Prostate gland (tissue), 2 donors: ENCODE data around the gene NCAN. TPM values are rescaled to one million over a fixed set of nuclear protein-coding genes. Genes with fewer than 3 reads are reported as not detected.

Experiments
- DNase-seq: peaks from one replicate; pipeline ENCODE4 v3.0.0-alpha.2; 2019; ENCODE audit warnings: low spot score
- H3K27ac ChIP-seq, 2 donors: fragments of 200-600 bp; sonication (generic); 2 replicates each; pipeline ENCODE4 v1.5.1; 2017 to 2019
- H3K27me3 ChIP-seq: fragments of 200-600 bp; sonication (generic); replicated peaks from 2 replicates; pipeline ENCODE4 v1.5.1; 2019; ENCODE audit not compliant: insufficient read depth
- H3K36me3 ChIP-seq, 2 donors: fragments of 200-600 bp; sonication (generic); 1 replicate in 1 of 2; 2 replicates in 1 of 2; pipeline versions ENCODE4 v1.5.1 to v1.8.1; 2017 to 2019
- H3K4me1 ChIP-seq: fragments of 200-600 bp; sonication (generic); replicated peaks from 2 replicates; pipeline ENCODE4 v1.5.1; 2019
- H3K4me3 ChIP-seq, 2 donors: fragments of 200-600 bp; sonication (generic); 2 replicates each; pipeline ENCODE4 v1.5.1; 2017 to 2019
- H3K9me3 ChIP-seq: fragments of 200-600 bp; sonication (generic); 2 replicates; pipeline ENCODE4 v1.5.1; 2017
- CTCF ChIP-seq, 4 experiments: fragments of 200-600 bp in 2 of 4; fragments of 450-650 bp in 2 of 4; sonication (generic) in 2 of 4; IDR thresholded peaks; 1 replicate in 3 of 4; 2 replicates in 1 of 4; pipeline ENCODE4 v1.5.1; 2016 to 2019; ENCODE audit warnings: antibody characterized with exemption in 4 of 4, mild to moderate bottlenecking in 2 of 4, moderate library complexity in 2 of 4
- POLR2A ChIP-seq: fragments of 450-650 bp; IDR thresholded peaks from one replicate; pipeline ENCODE4 v1.6.1; 2016; ENCODE audit warnings: antibody characterized with exemption, mild to moderate bottlenecking
- POLR2AphosphoS5 ChIP-seq: sonication (generic); formaldehyde crosslinking; IDR thresholded peaks from one replicate; pipeline ENCODE4 v1.6.1; 2017; ENCODE audit warnings: antibody characterized with exemption
- WGBS: methylation state at CpG from one replicate; pipeline ENCODE4 v1.1.5; 2018; 5-methylcytosine and 5-hydroxymethylcytosine counted together
- intact Hi-C: fragments of 100-400 bp; cut with DNase I; formaldehyde crosslinking; loops from one replicate; pipeline ENCODE4 v1.14.2; 2022
- total RNA-seq, 2 donors: library from RNA; depleted of rRNA; stranded (reverse); fragments of >200 nt; gene quantifications; one replicate each; pipeline ENCODE4 v1.1.0, GENCODE V29; 2016

Gene NCAN
- total RNA-seq, 2 donors from 2014 or later, result 1.2 TPM; not detected in 1

- Histone ChIP-seq H3K9me3 (no peaks in the 10 kb centered on the region), H3K27me3 (no peaks in the 10 kb centered on the region), H3K27ac (no peak overlapping the region), H3K36me3 (no peaks in the 10 kb centered on the region), H3K4me1 (no peaks in the 10 kb centered on the region), H3K4me3 (no peak overlapping the region)
- DNase-seq, result no peak
- WGBS, result 98% methylated on average over 3 of the region's 3 CpGs
- intact Hi-C loops, result no loop called here
- TF ChIP-seq POLR2AphosphoS5 (no peak), CTCF (IDR thresholded peaks at IDR 0.05) (no peak), POLR2A (no peak)
Measured at GRCh38 chr19:19267305-19267704, 55.5 kb downstream of the NCAN start.

GRCh38 chr19:19268453-19269385 lies 57.0 kb downstream of the NCAN start:
- intact Hi-C loops, result no loop called here
- Histone ChIP-seq H3K27me3 (no peaks in the 10 kb centered on the region), H3K4me3 (no peak overlapping the region), H3K36me3 (no peaks in the 10 kb centered on the region), H3K9me3 (no peaks in the 10 kb centered on the region), H3K4me1 (no peaks in the 10 kb centered on the region), H3K27ac (no peak overlapping the region)
- no peak for DNase-seq
- no peak for TF ChIP-seq POLR2A
- TF ChIP-seq POLR2AphosphoS5, result no peak
- no peak for TF ChIP-seq CTCF (IDR thresholded peaks at IDR 0.05)
- 85% methylated on average over 10 of the region's 10 CpGs for WGBS

GRCh38 chr19:19269952-19270694 lies 58.4 kb downstream of the NCAN start:
- no peaks in the 10 kb centered on the region for H3K27me3 ChIP-seq
- no peaks in the 10 kb centered on the region for H3K36me3 ChIP-seq
- TF ChIP-seq POLR2A (no peak), CTCF (IDR thresholded peaks at IDR 0.05) (no peak), POLR2AphosphoS5 (no peak)
- H3K4me1 ChIP-seq, result no peaks in the 10 kb centered on the region
- H3K9me3 ChIP-seq, result no peaks in the 10 kb centered on the region
- DNase-seq, result no peak
- WGBS, result 77% methylated on average over 18 of the region's 18 CpGs
- no peak overlapping the region for H3K27ac ChIP-seq
- no peak overlapping the region for H3K4me3 ChIP-seq
- intact Hi-C loops, result no loop called here

GRCh38 chr19:19270749-19271571 lies 59.2 kb downstream of the NCAN start:
- Histone ChIP-seq H3K36me3 (no peaks in the 10 kb centered on the region), H3K27me3 (no peaks in the 10 kb centered on the region), H3K4me1 (no peaks in the 10 kb centered on the region), H3K27ac (no peak overlapping the region), H3K9me3 (no peaks in the 10 kb centered on the region), H3K4me3 (no peak overlapping the region)
- 92% methylated on average over 8 of the region's 8 CpGs for WGBS
- TF ChIP-seq POLR2A (no peak), POLR2AphosphoS5 (no peak), CTCF (IDR thresholded peaks at IDR 0.05) (no peak)
- intact Hi-C loops, result no loop called here
- DNase-seq, result no peak
